GM12865 (cell line): ENCODE data around the gene POLD4.

Source experiments
- DNase-seq: peaks from one replicate; pipeline ENCODE4 v3.0.0; 2010; ENCODE audit warnings: low read depth
- H3K4me3 ChIP-seq: 2 replicates; pipeline ENCODE4 v1.5.1; 2011; ENCODE audit warnings: mild to moderate bottlenecking, low read depth, low read length, control low read depth
- TF ChIP-seq, protein P1 (sequence below): IDR thresholded peaks from 2 replicates; pipeline ENCODE4 v1.5.1; 2011; ENCODE audit warnings: low read length, control low read depth, low read depth, inconsistent platforms; ENCODE audit not compliant: insufficient read depth; ENCODE audit errors: missing control alignments

Gene POLD4

DNA sequence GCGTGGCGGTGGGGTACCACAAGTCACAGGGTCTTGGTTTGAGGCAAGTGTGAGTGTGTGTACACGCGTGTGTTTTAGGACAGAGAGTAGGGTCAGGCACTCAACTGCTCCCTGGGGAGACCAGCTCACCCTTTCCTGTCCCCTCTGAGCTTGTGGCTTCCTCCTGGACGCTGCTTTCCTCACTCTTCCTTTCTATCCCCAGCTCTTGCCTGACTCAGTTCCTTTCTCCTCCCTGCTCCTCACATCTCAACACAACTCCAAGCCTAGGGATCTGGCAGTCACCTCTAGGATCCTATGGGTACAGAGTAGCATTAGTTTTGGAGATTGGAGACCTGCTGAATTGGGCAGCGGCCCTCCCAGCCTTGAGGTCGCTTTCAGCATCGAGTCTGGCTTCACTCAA is 15.9 kb upstream of the POLD4 start:
- H3K4me3 ChIP-seq = no peak overlapping the region
- TF ChIP-seq, protein P1, sequence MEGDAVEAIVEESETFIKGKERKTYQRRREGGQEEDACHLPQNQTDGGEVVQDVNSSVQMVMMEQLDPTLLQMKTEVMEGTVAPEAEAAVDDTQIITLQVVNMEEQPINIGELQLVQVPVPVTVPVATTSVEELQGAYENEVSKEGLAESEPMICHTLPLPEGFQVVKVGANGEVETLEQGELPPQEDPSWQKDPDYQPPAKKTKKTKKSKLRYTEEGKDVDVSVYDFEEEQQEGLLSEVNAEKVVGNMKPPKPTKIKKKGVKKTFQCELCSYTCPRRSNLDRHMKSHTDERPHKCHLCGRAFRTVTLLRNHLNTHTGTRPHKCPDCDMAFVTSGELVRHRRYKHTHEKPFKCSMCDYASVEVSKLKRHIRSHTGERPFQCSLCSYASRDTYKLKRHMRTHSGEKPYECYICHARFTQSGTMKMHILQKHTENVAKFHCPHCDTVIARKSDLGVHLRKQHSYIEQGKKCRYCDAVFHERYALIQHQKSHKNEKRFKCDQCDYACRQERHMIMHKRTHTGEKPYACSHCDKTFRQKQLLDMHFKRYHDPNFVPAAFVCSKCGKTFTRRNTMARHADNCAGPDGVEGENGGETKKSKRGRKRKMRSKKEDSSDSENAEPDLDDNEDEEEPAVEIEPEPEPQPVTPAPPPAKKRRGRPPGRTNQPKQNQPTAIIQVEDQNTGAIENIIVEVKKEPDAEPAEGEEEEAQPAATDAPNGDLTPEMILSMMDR = no peak
- DNase-seq = no peak

DNA sequence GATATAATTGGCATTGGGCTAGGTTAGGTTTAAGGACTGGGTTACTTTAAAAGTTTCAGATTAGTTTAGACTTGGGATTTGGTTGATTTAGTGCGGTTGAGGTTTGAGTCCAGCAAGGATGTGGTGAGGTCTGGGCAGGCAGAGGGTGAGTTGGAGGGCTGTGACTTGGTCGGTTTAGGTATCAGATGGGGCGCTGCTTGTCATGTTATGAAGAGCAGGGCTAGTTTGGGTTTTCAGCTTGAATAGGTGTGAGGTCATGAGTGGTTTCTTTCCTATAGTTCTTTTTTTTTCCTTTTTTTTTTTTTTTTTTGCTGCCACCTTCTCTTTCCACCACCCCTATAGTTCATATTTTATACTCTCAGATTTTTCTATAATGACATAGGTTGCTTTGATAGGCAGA is 15.3 kb upstream of the POLD4 start:
- TF ChIP-seq, protein P1 = no peak
- no peak overlapping the region for H3K4me3 ChIP-seq
- DNase-seq = peak; percentile 72

DNA sequence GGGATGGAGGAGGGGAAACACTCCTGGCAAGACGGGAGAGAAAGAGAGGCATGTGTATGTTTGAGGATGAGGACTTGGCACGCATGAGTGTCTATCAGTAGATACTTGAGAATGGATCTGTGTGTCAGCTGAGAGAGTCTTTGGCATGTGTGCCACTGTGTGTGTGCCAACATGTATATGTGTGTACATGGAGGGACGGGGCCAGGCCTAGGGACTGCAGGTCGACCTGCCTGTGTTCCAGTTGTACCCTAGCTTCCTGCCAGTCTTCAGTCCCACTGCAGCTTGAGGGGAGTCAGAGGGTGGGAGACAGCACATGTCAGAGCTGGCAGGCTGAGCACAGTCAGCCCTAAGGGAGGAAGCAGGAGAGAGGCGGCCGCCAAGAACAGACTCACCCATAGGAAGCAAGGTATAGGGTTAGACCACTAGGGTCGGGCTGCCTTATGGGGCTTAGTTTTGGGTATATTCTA is 14.4 kb upstream of the POLD4 start:
- no peak for DNase-seq
- H3K4me3 ChIP-seq = no peak overlapping the region
- TF ChIP-seq, protein P1 = no peak

DNA sequence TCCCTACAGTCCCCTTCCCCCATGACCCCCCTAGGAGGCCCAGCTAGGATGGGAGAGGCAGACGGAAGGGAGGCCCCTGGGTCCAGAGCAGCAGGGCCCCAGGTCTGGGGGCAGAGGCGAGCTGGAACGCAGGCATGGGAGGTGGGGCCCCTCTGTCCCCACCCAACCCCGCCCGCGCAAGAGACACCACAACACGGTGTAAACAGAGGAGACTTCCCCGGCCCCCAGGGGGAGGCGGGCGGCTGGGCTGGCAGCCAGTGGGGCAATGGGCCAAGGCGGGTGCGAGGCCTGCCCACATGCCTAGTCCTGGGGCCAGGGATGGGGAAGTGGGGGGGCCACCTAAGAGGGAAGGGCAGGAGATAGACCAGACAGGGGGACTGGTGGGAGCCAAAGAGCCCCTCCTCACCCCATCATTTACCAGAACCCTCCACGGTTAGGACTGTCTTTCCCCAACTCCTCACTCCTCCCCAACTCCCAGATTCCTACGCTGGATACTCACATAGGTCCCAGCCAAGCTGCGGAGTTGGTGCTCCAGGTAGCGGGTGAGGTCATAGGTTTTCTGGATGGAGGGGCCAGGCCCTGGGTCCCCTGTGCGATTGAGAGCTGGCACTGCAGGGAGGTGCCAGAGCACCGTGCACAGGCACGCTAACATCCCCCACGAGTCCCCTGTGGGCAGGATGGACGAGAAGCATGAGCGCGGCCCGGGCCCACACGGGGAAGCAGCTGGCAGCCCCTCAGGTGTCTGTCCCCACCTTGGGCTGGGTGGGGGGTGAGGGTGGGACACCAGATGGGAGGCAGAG is 13.8 kb upstream of the POLD4 start:
- no peak for DNase-seq
- TF ChIP-seq, protein P1 = no peak

DNA sequence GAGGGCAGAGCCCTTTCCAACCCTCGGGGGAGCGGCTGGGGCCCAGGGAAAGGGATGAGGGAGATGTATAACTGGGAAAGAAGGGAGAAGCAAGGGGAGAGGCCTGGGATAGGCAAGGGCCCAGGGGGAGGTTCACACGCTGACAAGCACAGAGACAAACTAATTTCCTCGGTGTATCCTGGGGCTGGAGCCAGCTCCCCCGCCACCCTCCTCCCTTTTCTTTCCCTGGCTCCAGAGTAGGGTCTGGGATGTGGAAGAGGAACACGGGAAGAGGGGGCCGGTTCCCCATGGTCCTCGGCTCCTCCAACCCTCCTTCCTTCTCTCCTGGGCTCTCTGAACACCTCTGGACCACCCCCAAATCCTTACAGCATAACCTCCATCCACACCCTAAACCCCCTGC is 13.2 kb upstream of the POLD4 start:
- no peak overlapping the region for H3K4me3 ChIP-seq
- no peak for DNase-seq
- TF ChIP-seq, protein P1 = no peak

More for the DNA sequence above, 13.8 kb upstream of the POLD4 start:
- H3K4me3 ChIP-seq = no peak overlapping the region

DNA sequence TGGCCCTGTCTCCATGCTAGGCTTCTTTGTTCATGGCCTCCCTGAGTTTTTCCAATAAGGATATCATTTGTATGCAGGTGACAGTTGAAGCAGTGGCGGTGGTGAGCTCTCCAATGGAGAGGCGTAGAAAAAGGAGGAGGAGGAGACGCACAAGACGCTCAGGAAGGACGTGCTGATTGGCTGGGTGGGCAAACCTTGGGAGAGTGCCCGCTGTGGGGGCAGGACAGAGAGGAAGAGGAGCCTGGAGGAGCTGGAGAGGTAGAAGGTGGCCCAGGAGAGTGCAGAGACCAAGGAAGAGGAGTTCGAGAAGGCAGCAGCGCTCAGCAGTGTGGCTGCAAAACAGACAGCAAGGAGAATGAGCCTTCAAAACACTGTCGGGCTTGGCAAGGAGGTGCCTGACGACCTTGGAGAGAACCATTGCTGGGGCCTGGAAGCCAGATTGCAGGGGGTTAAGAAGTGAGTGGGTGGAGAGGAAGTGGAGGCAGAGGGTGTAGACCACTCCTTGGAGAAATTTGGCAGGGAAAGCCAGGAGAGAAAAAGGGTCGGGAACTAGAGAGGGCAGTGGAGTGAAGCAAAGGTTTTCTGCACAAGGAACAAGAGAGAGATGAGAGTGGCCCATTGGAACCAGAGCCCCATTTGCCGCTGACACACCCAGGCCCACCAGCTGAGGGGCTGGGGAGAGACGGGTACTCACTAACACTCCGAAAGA is 12.5 kb upstream of the POLD4 start:
- DNase-seq = no peak
- H3K4me3 ChIP-seq = no peak overlapping the region
- TF ChIP-seq, protein P1 = no peak
